H9 (cell line): ENCODE measurements around the gene ATXN3. TPM values are rescaled to one million over a fixed set of nuclear protein-coding genes. Genes with fewer than 3 reads are reported as not detected.

Experiments
- DNase-seq: peaks from one replicate; pipeline ENCODE4 v3.0.0-alpha.2; 2017
- H2AFZ ChIP-seq: one replicate; pipeline ENCODE4 v1.6.1; 2013; ENCODE audit warnings: mild to moderate bottlenecking, low read length, control low read depth, moderate library complexity
- H2AK5ac ChIP-seq: 2 replicates; pipeline ENCODE4 v1.6.1; 2013; ENCODE audit warnings: low read length, control low read depth, mixed read lengths; ENCODE audit not compliant: insufficient read length
- H2BK120ac ChIP-seq: one replicate; pipeline ENCODE4 v1.6.1; 2013; ENCODE audit warnings: low read depth, mild to moderate bottlenecking, low read length, control low read depth, inconsistent platforms; ENCODE audit not compliant: poor library complexity, severe bottlenecking
- H2BK12ac ChIP-seq: 2 replicates; pipeline ENCODE4 v1.6.1; 2013; ENCODE audit warnings: low read length, control low read depth, mixed read lengths, low read depth; ENCODE audit not compliant: insufficient read length
- H2BK15ac ChIP-seq: 2 replicates; pipeline ENCODE4 v1.6.1; 2013; ENCODE audit warnings: low read depth, low read length, control low read depth
- H2BK20ac ChIP-seq: one replicate; pipeline ENCODE4 v1.6.1; 2013; ENCODE audit warnings: low read depth, mild to moderate bottlenecking, low read length, control low read depth, inconsistent platforms; ENCODE audit not compliant: poor library complexity, severe bottlenecking
- H2BK5ac ChIP-seq: 2 replicates; pipeline ENCODE4 v1.6.1; 2013; ENCODE audit warnings: low read length, control low read depth, mixed read lengths; ENCODE audit not compliant: insufficient read length
- H3K14ac ChIP-seq: 2 replicates; pipeline ENCODE4 v1.6.1; 2013; ENCODE audit warnings: low read length, control low read depth; ENCODE audit not compliant: insufficient read depth
- H3K18ac ChIP-seq: 2 replicates; pipeline ENCODE4 v1.6.1; 2013; ENCODE audit warnings: low read depth, mild to moderate bottlenecking, mixed read lengths, low read length, control low read depth; ENCODE audit not compliant: insufficient read length
- H3K23ac ChIP-seq: 2 replicates; pipeline ENCODE4 v1.6.1; 2013; ENCODE audit warnings: low read length, control low read depth, mixed read lengths, low read depth; ENCODE audit not compliant: insufficient read length
- H3K23me2 ChIP-seq: 2 replicates; pipeline ENCODE4 v1.6.1; 2013; ENCODE audit warnings: low read depth, mild to moderate bottlenecking, mixed read lengths, low read length, control low read depth; ENCODE audit not compliant: insufficient read length, poor library complexity, severe bottlenecking
- H3K27ac ChIP-seq: 2 replicates; pipeline ENCODE4 v1.5.1; 2013; ENCODE audit warnings: low read length, control low read depth, mixed read lengths, low read depth; ENCODE audit not compliant: insufficient read length
- H3K27me3 ChIP-seq: 2 replicates; pipeline ENCODE4 v1.6.1; 2013; ENCODE audit warnings: low read length, control low read depth, inconsistent platforms; ENCODE audit not compliant: insufficient read depth
- H3K4ac ChIP-seq: 2 replicates; pipeline ENCODE4 v1.6.1; 2013; ENCODE audit warnings: low read depth, mild to moderate bottlenecking, control low read depth, inconsistent platforms, low read length, moderate library complexity
- H3K4me1 ChIP-seq: 2 replicates; pipeline ENCODE4 v1.6.1; 2013; ENCODE audit warnings: low read length, control low read depth, inconsistent platforms; ENCODE audit not compliant: insufficient read depth
- H3K4me2 ChIP-seq: 2 replicates; pipeline ENCODE4 v1.6.1; 2013; ENCODE audit warnings: low read length, control low read depth, mixed read lengths; ENCODE audit not compliant: insufficient read length, insufficient read depth
- H3K56ac ChIP-seq: 2 replicates; pipeline ENCODE4 v1.6.1; 2013; ENCODE audit warnings: low read depth, mild to moderate bottlenecking, mixed read lengths, low read length, control low read depth; ENCODE audit not compliant: insufficient read length
- H3K79me1 ChIP-seq: 2 replicates; pipeline ENCODE4 v1.6.1; 2013; ENCODE audit warnings: low read depth, mild to moderate bottlenecking, moderate library complexity, low read length, control low read depth, inconsistent platforms; ENCODE audit not compliant: insufficient read depth, poor library complexity, severe bottlenecking
- H3K79me2 ChIP-seq: 2 replicates; pipeline ENCODE4 v1.6.1; 2013; ENCODE audit warnings: low read length, control low read depth, inconsistent platforms; ENCODE audit not compliant: insufficient read depth
- H3K9ac ChIP-seq: 2 replicates; pipeline ENCODE4 v1.6.1; 2013; ENCODE audit warnings: low read length, control low read depth, mixed read lengths; ENCODE audit not compliant: insufficient read length; ENCODE audit errors: extremely low read depth
- H3K9me3 ChIP-seq: one replicate; pipeline ENCODE4 v1.6.1; 2013; ENCODE audit warnings: low read depth, low read length, inconsistent platforms; ENCODE audit not compliant: control insufficient read depth
- H3T11ph ChIP-seq: one replicate; pipeline ENCODE4 v1.6.1; 2013; ENCODE audit warnings: mild to moderate bottlenecking, low read length, control low read depth, inconsistent platforms
- H4K20me1 ChIP-seq: one replicate; pipeline ENCODE4 v1.6.1; 2013; ENCODE audit not compliant: control insufficient read depth, insufficient read length, insufficient read depth
- H4K5ac ChIP-seq: 2 replicates; pipeline ENCODE4 v1.6.1; 2013; ENCODE audit warnings: low read depth, mild to moderate bottlenecking, mixed read lengths, low read length, control low read depth; ENCODE audit not compliant: insufficient read length
- H4K8ac ChIP-seq: replicated peaks from 2 replicates; pipeline ENCODE4 v1.6.1; 2013; ENCODE audit warnings: low read length, control low read depth, mixed read lengths, low read depth; ENCODE audit not compliant: insufficient read length
- H4K91ac ChIP-seq: 2 replicates; pipeline ENCODE4 v1.6.1; 2013; ENCODE audit warnings: low read depth, mild to moderate bottlenecking, moderate library complexity, mixed read lengths, low read length, control low read depth; ENCODE audit not compliant: insufficient read length
- H3K27ac Mint-ChIP-seq, 3 experiments: 2 replicates in 2 of 3; 3 replicates in 1 of 3; pipeline ENCODE4 v1.8.0; 2020 to 2021; ENCODE audit warnings: mixed read lengths in 3 of 3, mild to moderate bottlenecking in 1 of 3, moderate library complexity in 1 of 3
- H3K27me3 Mint-ChIP-seq: 2 replicates; pipeline ENCODE4 v1.8.0; 2021; ENCODE audit warnings: low read depth, mild to moderate bottlenecking, moderate library complexity, mixed read lengths
- H3K36me3 Mint-ChIP-seq, 3 experiments: 2 replicates in 2 of 3; 3 replicates in 1 of 3; pipeline ENCODE4 v1.8.0; 2020 to 2021; ENCODE audit warnings: low read depth in 3 of 3, mixed read lengths in 3 of 3; ENCODE audit not compliant: insufficient read depth in 1 of 3
- H3K4me1 Mint-ChIP-seq, 2 experiments: 2 replicates each; pipeline ENCODE4 v1.8.0; 2020; ENCODE audit warnings: mixed read lengths in 2 of 2
- H3K4me3 Mint-ChIP-seq, 2 experiments: 2 replicates in 1 of 2; 3 replicates in 1 of 2; pipeline ENCODE4 v1.8.0; 2020 to 2021; ENCODE audit warnings: mild to moderate bottlenecking in 2 of 2, mixed read lengths in 2 of 2, moderate library complexity in 1 of 2
- H3K9me3 Mint-ChIP-seq, 2 experiments: 2 replicates in 1 of 2; 3 replicates in 1 of 2; pipeline ENCODE4 v1.8.0; 2020; ENCODE audit warnings: mild to moderate bottlenecking in 2 of 2, mixed read lengths in 2 of 2, moderate library complexity in 1 of 2
- WGBS: extraction: QIAGEN DNeasy Blood & Tissue Kit; methylation state at CpG from one replicate; pipeline ENCODE4 v1.1.7; 2013; ENCODE audit warnings: missing lambda C conversion rate, low lambda C conversion rate, mixed read lengths; ENCODE audit not compliant: insufficient read length; ENCODE audit errors: extremely low coverage; 5-methylcytosine and 5-hydroxymethylcytosine counted together
- total RNA-seq: library from RNA; stranded (reverse); gene quantifications from 2 replicates; pipeline ENCODE4 v1.2.1, GENCODE V29; 2021
- TF ChIP-seq, protein P1 (sequence below): fragments of 200-600 bp; sonication (generic); conservative IDR thresholded peaks from 3 replicates; pipeline ENCODE4 v1.8.0; 2021; ENCODE audit warnings: antibody characterized with exemption, mild to moderate bottlenecking

The ATXN3 gene
- total RNA-seq, 1 experiment from 2014 or later: 29.7 TPM

GRCh38 chr14:92103363-92103989 is 2.9 kb downstream of the ATXN3 start:
- Histone ChIP-seq H2BK15ac (no peak overlapping the region), H2BK12ac (no peak overlapping the region), H3K9ac (no peak overlapping the region), H3K14ac (no peak overlapping the region), H2AFZ (no peak overlapping the region), H3K18ac (no peak overlapping the region), H4K5ac (no peak overlapping the region), H3K4me2 (no peak overlapping the region), H3K27ac (no peak overlapping the region), H2BK20ac (no peak overlapping the region), H4K8ac (no peak overlapping the region), H3K56ac (no peak overlapping the region), H3K79me2 (peaks cover 30% of the 10 kb centered on the region; the same call in 1 of the 2 replicates), H2BK120ac (no peak overlapping the region), H3K9me3 (no peaks in the 10 kb centered on the region), H2AK5ac (no peak overlapping the region), H3K4ac (no peak overlapping the region), H4K91ac (no peak overlapping the region), H3K27me3 (no peaks in the 10 kb centered on the region), H3T11ph (no peak overlapping the region), H3K4me1 (no peaks in the 10 kb centered on the region; the same call in 1 of the 2 replicates), H3K79me1 (peaks cover 13% of the 10 kb centered on the region), H2BK5ac (no peak overlapping the region), H3K23me2 (no peaks in the 10 kb centered on the region), H4K20me1 (no peaks in the 10 kb centered on the region), H3K23ac (no peak overlapping the region)
- Mint-ChIP-seq H3K27me3 (no peaks in the 10 kb centered on the region), H3K36me3 (peaks cover 0 to 2% (median 0%) of the 10 kb centered on the region in 3 experiments; a peak in 1 of 7 replicates), H3K4me1 (peaks cover 18 to 30% of the 10 kb centered on the region in 2 experiments), H3K4me3 (peak overlapping the region in 1 of 2 experiments; percentile 27; a peak in 1 of 5 replicates), H3K9me3 (no peaks in the 10 kb centered on the region), H3K27ac (peak overlapping the region in 2 of 3 experiments; percentile 37 to 68; a peak in 1 of 7 replicates)
- no peak for DNase-seq
- WGBS: no CpG with 5 or more reads among the region's 7 CpGs
- TF ChIP-seq, protein P1, sequence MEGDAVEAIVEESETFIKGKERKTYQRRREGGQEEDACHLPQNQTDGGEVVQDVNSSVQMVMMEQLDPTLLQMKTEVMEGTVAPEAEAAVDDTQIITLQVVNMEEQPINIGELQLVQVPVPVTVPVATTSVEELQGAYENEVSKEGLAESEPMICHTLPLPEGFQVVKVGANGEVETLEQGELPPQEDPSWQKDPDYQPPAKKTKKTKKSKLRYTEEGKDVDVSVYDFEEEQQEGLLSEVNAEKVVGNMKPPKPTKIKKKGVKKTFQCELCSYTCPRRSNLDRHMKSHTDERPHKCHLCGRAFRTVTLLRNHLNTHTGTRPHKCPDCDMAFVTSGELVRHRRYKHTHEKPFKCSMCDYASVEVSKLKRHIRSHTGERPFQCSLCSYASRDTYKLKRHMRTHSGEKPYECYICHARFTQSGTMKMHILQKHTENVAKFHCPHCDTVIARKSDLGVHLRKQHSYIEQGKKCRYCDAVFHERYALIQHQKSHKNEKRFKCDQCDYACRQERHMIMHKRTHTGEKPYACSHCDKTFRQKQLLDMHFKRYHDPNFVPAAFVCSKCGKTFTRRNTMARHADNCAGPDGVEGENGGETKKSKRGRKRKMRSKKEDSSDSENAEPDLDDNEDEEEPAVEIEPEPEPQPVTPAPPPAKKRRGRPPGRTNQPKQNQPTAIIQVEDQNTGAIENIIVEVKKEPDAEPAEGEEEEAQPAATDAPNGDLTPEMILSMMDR: no peak
